Activated CD4-positive, CD25-positive, alpha-beta regulatory T cell (primary cell): Measurements from ENCODE around the gene NTRK1.
A peak's percentile ranks its signal among the peaks of the same experiment; 100 is the strongest.
"Not testable (repeated sequence)": the region's sequence is repeated elsewhere in the genome, so short reads cannot be mapped to it uniquely, and the experiment has no call there.

ENCODE experiments used
- DNase-seq, 4 experiments: peaks; one replicate each; lab custom pipeline; 2025; lab: John Stamatoyannopoulos, UW

Gene NTRK1

GRCh38 chr1:156913809-156914387 lies 53.2 kb downstream of the NTRK1 start:
- DNase-seq, result no peak

- no peak for DNase-seq
Observed at GRCh38 chr1:156914440-156914856, 53.8 kb downstream of the NTRK1 start.

GRCh38 chr1:156920233-156921052 lies 59.8 kb downstream of the NTRK1 start, which contains the start of gene LRRC71:
Gene LRRC71, plus strand, starts transcription at chr1:156920632. Its CDS starts 172 bp downstream, at chr1:156920804.
- peak in 3 of 4 experiments; percentile 11 to 15 (median 12) for DNase-seq

- no peak for DNase-seq
Observed at GRCh38 chr1:156921053-156921529, 60.4 kb downstream of the NTRK1 start.

- DNase-seq, result no peak
Observed at GRCh38 chr1:156922986-156923669, 62.5 kb downstream of the NTRK1 start.

GRCh38 chr1:156923670-156924477 lies 63.2 kb downstream of the NTRK1 start:
- no peak for DNase-seq

- DNase-seq, result no peak
Observed at GRCh38 chr1:156924478-156925153, 64.0 kb downstream of the NTRK1 start.

- DNase-seq, result no peak
Observed at GRCh38 chr1:156925154-156926010, 64.7 kb downstream of the NTRK1 start.

GRCh38 chr1:156926175-156926574 lies 65.5 kb downstream of the NTRK1 start:
- no peak for DNase-seq

GRCh38 chr1:156926695-156927094 lies 66.0 kb downstream of the NTRK1 start:
- DNase-seq, result not testable (repeated sequence)

- DNase-seq, result peak; percentile 23 to 51 (median 28)
Observed at GRCh38 chr1:156927215-156928042, 66.8 kb downstream of the NTRK1 start.

- no peak for DNase-seq
Observed at GRCh38 chr1:156928043-156928602, 67.5 kb downstream of the NTRK1 start.

- DNase-seq, result no peak
Observed at GRCh38 chr1:156929596-156930238, 69.1 kb downstream of the NTRK1 start.

GRCh38 chr1:156930483-156930882 lies 69.8 kb downstream of the NTRK1 start:
- no peak for DNase-seq
